B cell (primary cell): ENCODE data around the gene C9orf78. TPM values are rescaled to one million over a fixed set of nuclear protein-coding genes. Genes with fewer than 3 reads are reported as not detected.
"Not testable (repeated sequence)": the region's sequence is repeated elsewhere in the genome, so short reads cannot be mapped to it uniquely, and the experiment has no call there.

Source experiments
- ATAC-seq: fragments of 200-7000 bp; cut with Tn5 transposase; one replicate; pipeline ENCODE4 v1.10.0; 2021; ENCODE audit warnings: low read depth, mild to moderate bottlenecking, moderate number of reproducible peaks, moderate library complexity
- CTCF ChIA-PET: fragments of 350-600 bp; sonication (Branson Sonifier 250); formaldehyde crosslinking; loops from one replicate; lab custom pipeline; 2021; ENCODE audit warnings: antibody characterized with exemption, inconsistent platforms; lab: Charles Lee
- POLR2A ChIA-PET: fragments of 350-600 bp; sonication (Branson Sonifier 250); formaldehyde crosslinking; loops from one replicate; lab custom pipeline; 2021; ENCODE audit warnings: antibody characterized with exemption; lab: Charles Lee
- DNase-seq: peaks from one replicate; pipeline ENCODE4 v3.0.0; 2013
- H2AFZ ChIP-seq: 2 replicates; pipeline ENCODE4 v1.6.1; 2012; ENCODE audit warnings: mild to moderate bottlenecking, low read depth, low read length; ENCODE audit not compliant: insufficient read depth, poor library complexity, severe bottlenecking
- H3K27ac ChIP-seq, 2 donors: 1 replicate in 1 of 2; 2 replicates in 1 of 2; pipeline ENCODE4 v1.5.1; 2012 to 2013; ENCODE audit warnings: low read length in 2 of 2, mild to moderate bottlenecking in 2 of 2, moderate library complexity in 1 of 2
- H3K27me3 ChIP-seq, 4 experiments: fragments of 200-600 bp in 1 of 4; sonication (generic) in 1 of 4; replicated peaks in 1 of 4; 1 replicate in 2 of 4; 2 replicates in 2 of 4; pipeline versions ENCODE4 v1.6.1 to v1.7.0; 2013 to 2016; ENCODE audit warnings: low read length in 3 of 4, mild to moderate bottlenecking in 2 of 4, mixed read lengths in 1 of 4, moderate library complexity in 1 of 4; ENCODE audit not compliant: insufficient read depth in 4 of 4, control insufficient read depth in 3 of 4; ENCODE audit errors: control extremely low read depth in 1 of 4
- H3K36me3 ChIP-seq, 2 experiments: replicated peaks in 1 of 2; 1 replicate in 1 of 2; 2 replicates in 1 of 2; pipeline versions ENCODE4 v1.6.1 to v1.7.1; 2013; ENCODE audit warnings: low read length in 1 of 2; ENCODE audit not compliant: insufficient read depth in 2 of 2, control insufficient read depth in 1 of 2; ENCODE audit errors: control extremely low read depth in 1 of 2, extremely low read depth in 1 of 2
- H3K4me1 ChIP-seq, 2 donors: fragments of 200-600 bp in 1 of 2; sonication (generic) in 1 of 2; 1 replicate in 1 of 2; 2 replicates in 1 of 2; pipeline versions ENCODE4 v1.5.1 to v1.6.1; 2013 to 2017; ENCODE audit warnings: low read length in 2 of 2; ENCODE audit not compliant: control insufficient read depth in 2 of 2, insufficient read depth in 2 of 2
- H3K4me2 ChIP-seq: replicated peaks from 2 replicates; pipeline ENCODE3; 2012; ENCODE audit warnings: mild to moderate bottlenecking, low read depth, low read length; ENCODE audit not compliant: poor library complexity, severe bottlenecking
- H3K4me3 ChIP-seq, 5 experiments: fragments of 200-600 bp in 1 of 5; sonication (generic) in 1 of 5; 1 replicate in 3 of 5; 2 replicates in 2 of 5; pipeline versions ENCODE4 v1.5.1 to v1.7.0; 2011 to 2016; ENCODE audit warnings: low read length in 4 of 5, mild to moderate bottlenecking in 4 of 5, low read depth in 2 of 5, control low read depth in 1 of 5, moderate library complexity in 1 of 5; ENCODE audit not compliant: insufficient read depth in 1 of 5; ENCODE audit errors: control extremely low read depth in 1 of 5, extremely low read depth in 1 of 5
- H3K79me2 ChIP-seq: fragments of 200-600 bp; sonication (generic); one replicate; pipeline ENCODE4 v1.6.0; 2016; ENCODE audit warnings: low read length; ENCODE audit not compliant: control insufficient read depth, insufficient read depth
- H3K9ac ChIP-seq: fragments of 200-600 bp; sonication (generic); 2 replicates; pipeline ENCODE4 v1.6.1; 2017; ENCODE audit warnings: mild to moderate bottlenecking, low read length, moderate library complexity
- H3K9me3 ChIP-seq, 3 donors: one replicate each; pipeline versions ENCODE4 v1.6.1 to v1.7.1; 2013; ENCODE audit warnings: low read length in 2 of 3; ENCODE audit not compliant: control insufficient read depth in 2 of 3, insufficient read depth in 1 of 3; ENCODE audit errors: control extremely low read depth in 1 of 3
- H4K20me1 ChIP-seq: 2 replicates; pipeline ENCODE4 v1.6.0; 2012; ENCODE audit warnings: mild to moderate bottlenecking, low read length; ENCODE audit not compliant: insufficient read depth, control insufficient read depth, poor library complexity, severe bottlenecking
- H3K27ac Mint-ChIP-seq: one replicate; pipeline ENCODE4 v1.8.0; 2021; ENCODE audit warnings: mixed read lengths
- H3K27me3 Mint-ChIP-seq: one replicate; pipeline ENCODE4 v1.8.0; 2021; ENCODE audit warnings: mixed read lengths
- H3K4me1 Mint-ChIP-seq: one replicate; pipeline ENCODE4 v1.8.0; 2021; ENCODE audit warnings: mixed read lengths
- H3K4me3 Mint-ChIP-seq: one replicate; pipeline ENCODE4 v1.8.0; 2021; ENCODE audit warnings: mixed read lengths
- H3K9me3 Mint-ChIP-seq: one replicate; pipeline ENCODE4 v1.8.0; 2022; ENCODE audit warnings: mixed read lengths; ENCODE audit not compliant: insufficient read depth
- CTCF ChIP-seq: fragments of 200-600 bp; IDR thresholded peaks from one replicate; pipeline ENCODE4 v1.8.0; 2022; ENCODE audit warnings: antibody characterized with exemption, mild to moderate bottlenecking
- EZH2 ChIP-seq: IDR thresholded peaks from 2 replicates; pipeline ENCODE4 v1.6.1; 2012; ENCODE audit warnings: borderline replicate concordance, low read depth, mild to moderate bottlenecking, moderate library complexity, low read length; ENCODE audit not compliant: insufficient read depth, poor library complexity, severe bottlenecking
- WGBS: methylation state at CpG from one replicate; pipeline ENCODE4 v1.1.5; 2013; ENCODE audit warnings: missing lambda C conversion rate; ENCODE audit not compliant: insufficient coverage; 5-methylcytosine and 5-hydroxymethylcytosine counted together
- intact Hi-C: fragments of 100-400 bp; cut with micrococcal nuclease; formaldehyde crosslinking; loops from one replicate; pipeline ENCODE4 v1.10.0; 2022
- polyA plus RNA-seq: library from polyadenylated mRNA; depleted of rRNA; stranded (reverse); fragments of >200 nt; gene quantifications from 2 replicates; pipeline ENCODE4 v1.2.3, GENCODE V29; 2012
- total RNA-seq, 2 donors: library from RNA; stranded (reverse); fragments of 120-200 nt in 1 of 2; gene quantifications; 1 replicate in 1 of 2; 2 replicates in 1 of 2; pipeline versions ENCODE4 v1.2.3 to v1.2.4, GENCODE V29; 2013 to 2022

The C9orf78 gene
- total and polyA plus RNA-seq, 2 donors (not counting 1 experiment from before 2014, with no cell fraction given): 42.8 to 43.6 TPM

- no peaks in the 10 kb centered on the region for H4K20me1 ChIP-seq
- ATAC-seq (no peak), DNase-seq (no peak)
- H3K36me3 ChIP-seq: no peaks in the 10 kb centered on the region
- no peak overlapping the region for H3K27ac ChIP-seq
- H3K4me2 ChIP-seq: no peak overlapping the region
- peaks cover 14% of the 10 kb centered on the region for H3K79me2 ChIP-seq
- no peaks in the 10 kb centered on the region for H3K27me3 Mint-ChIP-seq
- TF ChIP-seq EZH2 (no peak), CTCF (no peak)
- 95% methylated on average over 16 of the region's 17 CpGs for WGBS
- H3K4me3 ChIP-seq: no peak overlapping the region
- ChIA-PET CTCF (interaction anchor here (1.0 to 1.4 kb wide), 2 partner anchors 33 to 63 kb away, joined by 3 to 4 read pairs; partner anchors contain the start of gene C9orf78), POLR2A (no interaction called here)
- no peak overlapping the region for H3K27ac Mint-ChIP-seq
- no peak overlapping the region for H2AFZ ChIP-seq
- intact Hi-C loops: loop anchor here (5.0 to 10.0 kb wide), 3 partner anchors 174 to 1079 kb away; partner anchors contain the start of genes CRAT, NTMT1, PTPA and ZDHHC12
- no peaks in the 10 kb centered on the region for H3K9me3 Mint-ChIP-seq
- H3K9ac ChIP-seq: no peak overlapping the region
- no peaks in the 10 kb centered on the region for H3K27me3 ChIP-seq
- peaks cover 6 to 13% of the 10 kb centered on the region in 2 donors for H3K4me1 ChIP-seq
- H3K4me1 Mint-ChIP-seq: peaks cover 20% of the 10 kb centered on the region
- H3K4me3 Mint-ChIP-seq: peak overlapping the region; percentile 71
- no peaks in the 10 kb centered on the region for H3K9me3 ChIP-seq
These were observed 33.6 kb downstream of the C9orf78 start for GRCh38 chr9:129801504-129801903.

GRCh38 chr9:129798973-129799372 lies 36.1 kb downstream of the C9orf78 start:
- POLR2A ChIA-PET: no interaction called here
- peaks cover 9% of the 10 kb centered on the region for H3K4me1 Mint-ChIP-seq
- H3K27me3 ChIP-seq: peaks cover 0 to 3% (median 0%) of the 10 kb centered on the region in 4 experiments
- no peak overlapping the region for H3K9ac ChIP-seq
- no peak for ATAC-seq
- H3K4me3 ChIP-seq: no peak overlapping the region
- no peak overlapping the region for H3K4me2 ChIP-seq
- H3K27ac ChIP-seq: no peak overlapping the region
- H3K27me3 Mint-ChIP-seq: no peaks in the 10 kb centered on the region
- TF ChIP-seq CTCF (no peak), EZH2 (no peak)
- intact Hi-C loops: no loop called here
- peaks cover 3 to 8% of the 10 kb centered on the region in 2 donors for H3K4me1 ChIP-seq
- CTCF ChIA-PET: interaction anchor here (1.4 kb wide), 1 partner anchor 9 kb away, joined by 5 read pairs; no protein-coding TSS in a partner anchor
- H2AFZ ChIP-seq: no peak overlapping the region
- no peak for DNase-seq
- H3K36me3 ChIP-seq: no peaks in the 10 kb centered on the region
- H3K4me3 Mint-ChIP-seq: no peak overlapping the region
- H3K27ac Mint-ChIP-seq: no peak overlapping the region
- H3K79me2 ChIP-seq: peaks cover 7% of the 10 kb centered on the region
- H3K9me3 Mint-ChIP-seq: no peaks in the 10 kb centered on the region
- H4K20me1 ChIP-seq: no peaks in the 10 kb centered on the region
- WGBS: 89% methylated on average over 2 of the region's 6 CpGs
- no peaks in the 10 kb centered on the region for H3K9me3 ChIP-seq

- H4K20me1 ChIP-seq, H3K27me3 Mint-ChIP-seq, DNase-seq, H3K9me3 ChIP-seq, CTCF ChIA-PET, H3K27me3 ChIP-seq, H3K4me2 ChIP-seq, H3K27ac Mint-ChIP-seq, H3K9ac ChIP-seq, H3K36me3 ChIP-seq, H3K4me3 ChIP-seq, H3K27ac ChIP-seq, H2AFZ ChIP-seq, H3K79me2 ChIP-seq, ATAC-seq, intact Hi-C loops, H3K4me3 Mint-ChIP-seq, H3K9me3 Mint-ChIP-seq, POLR2A ChIA-PET, H3K4me1 ChIP-seq, H3K4me1 Mint-ChIP-seq: not testable (repeated sequence)
- WGBS: 94% methylated on average over 1 of the region's 2 CpGs
These were observed 39.0 kb downstream of the C9orf78 start for GRCh38 chr9:129796029-129796428.
